ENCODE measurements around the gene COPS2.

DNA sequence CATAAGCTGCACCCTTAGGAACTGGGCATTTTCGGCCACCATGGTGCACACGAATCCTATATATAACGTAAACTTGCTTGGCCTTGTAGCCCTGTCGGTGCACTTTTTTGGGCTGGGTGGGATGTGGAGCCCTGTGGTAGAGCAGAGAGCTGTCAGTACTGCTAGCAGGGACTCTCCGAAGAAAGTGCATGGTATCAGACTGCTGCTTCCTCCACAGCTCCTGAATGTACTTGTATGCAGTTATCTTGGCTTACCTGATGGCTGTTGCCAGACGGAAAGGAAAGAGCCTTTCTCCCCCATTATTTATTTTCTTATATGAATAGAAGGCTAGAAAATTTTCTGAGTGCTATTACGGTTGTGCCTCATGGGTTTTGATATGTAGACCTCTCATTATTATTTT is 23.1 kb upstream of the COPS2 start:
- TF ChIP-seq, protein P1, sequence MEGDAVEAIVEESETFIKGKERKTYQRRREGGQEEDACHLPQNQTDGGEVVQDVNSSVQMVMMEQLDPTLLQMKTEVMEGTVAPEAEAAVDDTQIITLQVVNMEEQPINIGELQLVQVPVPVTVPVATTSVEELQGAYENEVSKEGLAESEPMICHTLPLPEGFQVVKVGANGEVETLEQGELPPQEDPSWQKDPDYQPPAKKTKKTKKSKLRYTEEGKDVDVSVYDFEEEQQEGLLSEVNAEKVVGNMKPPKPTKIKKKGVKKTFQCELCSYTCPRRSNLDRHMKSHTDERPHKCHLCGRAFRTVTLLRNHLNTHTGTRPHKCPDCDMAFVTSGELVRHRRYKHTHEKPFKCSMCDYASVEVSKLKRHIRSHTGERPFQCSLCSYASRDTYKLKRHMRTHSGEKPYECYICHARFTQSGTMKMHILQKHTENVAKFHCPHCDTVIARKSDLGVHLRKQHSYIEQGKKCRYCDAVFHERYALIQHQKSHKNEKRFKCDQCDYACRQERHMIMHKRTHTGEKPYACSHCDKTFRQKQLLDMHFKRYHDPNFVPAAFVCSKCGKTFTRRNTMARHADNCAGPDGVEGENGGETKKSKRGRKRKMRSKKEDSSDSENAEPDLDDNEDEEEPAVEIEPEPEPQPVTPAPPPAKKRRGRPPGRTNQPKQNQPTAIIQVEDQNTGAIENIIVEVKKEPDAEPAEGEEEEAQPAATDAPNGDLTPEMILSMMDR (IDR thresholded peaks at IDR 0.05): no peak
- no peak for TF ChIP-seq POLR2A (IDR thresholded peaks at IDR 0.05)

Measured in right lobe of liver (tissue), 4 donors.